Fibroblast of lung (primary cell): ENCODE data around the gene FAM43A. TPM values are rescaled to one million over a fixed set of nuclear protein-coding genes. Genes with fewer than 3 reads are reported as not detected.

Source experiments
- DNase-seq, 2 donors: peaks; one replicate each; pipeline versions ENCODE4 v3.0.0 to v3.0.0-alpha.2; 2010; ENCODE audit warnings: low read depth in 2 of 2
- H2AFZ ChIP-seq: 2 replicates; pipeline ENCODE4 v1.5.1; 2012; ENCODE audit warnings: low read length, control low read depth, inconsistent platforms
- H3K27ac ChIP-seq: 2 replicates; pipeline ENCODE4 v1.5.1; 2011; ENCODE audit warnings: low read length, control low read depth; ENCODE audit not compliant: insufficient read depth
- H3K27me3 ChIP-seq: 2 replicates; pipeline ENCODE4 v1.5.1; 2011; ENCODE audit warnings: mild to moderate bottlenecking, low read length; ENCODE audit not compliant: control insufficient read depth, insufficient read depth
- H3K36me3 ChIP-seq: 2 replicates; pipeline ENCODE4 v1.5.1; 2011; ENCODE audit warnings: low read length; ENCODE audit not compliant: control insufficient read depth, insufficient read depth
- H3K4me1 ChIP-seq: 2 replicates; pipeline ENCODE4 v1.5.1; 2011; ENCODE audit warnings: low read length; ENCODE audit not compliant: control insufficient read depth, insufficient read depth; ENCODE audit errors: extremely low read depth
- H3K4me2 ChIP-seq: 2 replicates; pipeline ENCODE4 v1.5.1; 2011; ENCODE audit warnings: low read length, control low read depth; ENCODE audit not compliant: insufficient read depth; ENCODE audit errors: extremely low read depth
- H3K4me3 ChIP-seq, 4 experiments: fragments of 200-600 bp in 1 of 4; sonication (generic) in 1 of 4; replicated peaks in 1 of 4; 2 replicates each; pipeline ENCODE4 v1.5.1; 2011 to 2016; ENCODE audit warnings: low read length in 4 of 4, low read depth in 3 of 4, mild to moderate bottlenecking in 3 of 4, control low read depth in 2 of 4, inconsistent platforms in 1 of 4, mixed read lengths in 1 of 4; ENCODE audit not compliant: insufficient read depth in 1 of 4; ENCODE audit errors: control extremely low read depth in 1 of 4
- H3K79me2 ChIP-seq: 2 replicates; pipeline ENCODE4 v1.5.1; 2012; ENCODE audit warnings: mild to moderate bottlenecking, low read length, inconsistent platforms; ENCODE audit not compliant: control insufficient read depth, insufficient read depth
- H3K9ac ChIP-seq: 2 replicates; pipeline ENCODE4 v1.5.1; 2011; ENCODE audit warnings: mild to moderate bottlenecking, low read length, control low read depth; ENCODE audit not compliant: insufficient read depth
- H3K9me3 ChIP-seq: 2 replicates; pipeline ENCODE4 v1.5.1; 2012; ENCODE audit warnings: low read depth, low read length; ENCODE audit not compliant: control insufficient read depth, insufficient read depth
- H4K20me1 ChIP-seq: 2 replicates; pipeline ENCODE4 v1.5.1; 2011; ENCODE audit warnings: low read length; ENCODE audit not compliant: control insufficient read depth, insufficient read depth; ENCODE audit errors: extremely low read depth
- EZH2 ChIP-seq: IDR thresholded peaks from 2 replicates; pipeline ENCODE4 v1.5.1; 2012; ENCODE audit warnings: low read length, control low read depth, mild to moderate bottlenecking; ENCODE audit errors: missing control alignments
- polyA plus RNA-seq, 2 donors: library from polyadenylated mRNA; depleted of rRNA in 1 of 2; stranded (reverse) in 1 of 2; unstranded in 1 of 2; fragments of >200 nt; gene quantifications; 2 replicates each; pipeline ENCODE4 v1.2.1, GENCODE V29; 2011 to 2012; ENCODE audit warnings: missing spikeins in 1 of 2
- total RNA-seq: library from RNA; depleted of rRNA; stranded (reverse); fragments of >200 nt; gene quantifications from 2 replicates; pipeline ENCODE4 v1.2.1, GENCODE V29; 2014
- TF ChIP-seq, protein P1 (sequence below), 2 donors: IDR thresholded peaks in 1 of 2; conservative IDR thresholded peaks in 1 of 2; 1 replicate in 1 of 2; 2 replicates in 1 of 2; pipeline ENCODE4 v1.5.1; 2011 to 2012; ENCODE audit warnings: low read length in 2 of 2, control low read depth in 1 of 2, inconsistent platforms in 1 of 2, low read depth in 1 of 2, mild to moderate bottlenecking in 1 of 2

FAM43A gene
- total and polyA plus RNA-seq, 2 donors (not counting 1 experiment from before 2014, with no cell fraction given): 3.2 to 8.8 TPM

DNA sequence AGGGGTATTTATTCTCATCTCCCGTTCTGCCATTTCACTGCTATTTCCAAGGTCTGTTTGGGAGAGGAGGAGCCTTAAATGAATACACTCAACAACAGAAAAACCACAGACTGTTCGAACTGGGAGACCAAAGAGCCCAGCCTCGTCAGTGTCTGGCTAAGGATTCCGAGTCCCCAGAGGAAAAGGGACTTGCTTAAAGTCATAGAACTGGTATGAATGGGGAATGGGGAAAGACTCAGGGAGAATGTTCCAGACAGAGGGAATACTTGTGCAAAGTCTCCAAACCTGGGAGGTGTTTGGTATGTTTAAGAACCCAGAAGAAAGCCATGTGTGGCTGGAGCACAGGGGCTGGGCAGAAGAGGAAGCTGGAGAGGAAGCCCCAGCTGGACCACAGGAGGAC lies 46.9 kb downstream of the FAM43A start:
- Histone ChIP-seq H2AFZ (no peak overlapping the region), H4K20me1 (no peaks in the 10 kb centered on the region), H3K27ac (no peak overlapping the region), H3K36me3 (no peaks in the 10 kb centered on the region), H3K9ac (no peak overlapping the region), H3K4me1 (no peaks in the 10 kb centered on the region), H3K27me3 (peaks cover 16% of the 10 kb centered on the region), H3K4me3 (no peak overlapping the region), H3K4me2 (no peak overlapping the region), H3K79me2 (no peaks in the 10 kb centered on the region), H3K9me3 (no peaks in the 10 kb centered on the region)
- DNase-seq: no peak
- no peak for TF ChIP-seq EZH2
- TF ChIP-seq, protein P1, sequence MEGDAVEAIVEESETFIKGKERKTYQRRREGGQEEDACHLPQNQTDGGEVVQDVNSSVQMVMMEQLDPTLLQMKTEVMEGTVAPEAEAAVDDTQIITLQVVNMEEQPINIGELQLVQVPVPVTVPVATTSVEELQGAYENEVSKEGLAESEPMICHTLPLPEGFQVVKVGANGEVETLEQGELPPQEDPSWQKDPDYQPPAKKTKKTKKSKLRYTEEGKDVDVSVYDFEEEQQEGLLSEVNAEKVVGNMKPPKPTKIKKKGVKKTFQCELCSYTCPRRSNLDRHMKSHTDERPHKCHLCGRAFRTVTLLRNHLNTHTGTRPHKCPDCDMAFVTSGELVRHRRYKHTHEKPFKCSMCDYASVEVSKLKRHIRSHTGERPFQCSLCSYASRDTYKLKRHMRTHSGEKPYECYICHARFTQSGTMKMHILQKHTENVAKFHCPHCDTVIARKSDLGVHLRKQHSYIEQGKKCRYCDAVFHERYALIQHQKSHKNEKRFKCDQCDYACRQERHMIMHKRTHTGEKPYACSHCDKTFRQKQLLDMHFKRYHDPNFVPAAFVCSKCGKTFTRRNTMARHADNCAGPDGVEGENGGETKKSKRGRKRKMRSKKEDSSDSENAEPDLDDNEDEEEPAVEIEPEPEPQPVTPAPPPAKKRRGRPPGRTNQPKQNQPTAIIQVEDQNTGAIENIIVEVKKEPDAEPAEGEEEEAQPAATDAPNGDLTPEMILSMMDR (conservative IDR thresholded peaks at IDR 0.05 in 1 of 2, IDR thresholded peaks at IDR 0.05 in 1 of 2; ENCODE audit: low read depth in 1 of 2, low read length in 2 of 2): no peak

DNA sequence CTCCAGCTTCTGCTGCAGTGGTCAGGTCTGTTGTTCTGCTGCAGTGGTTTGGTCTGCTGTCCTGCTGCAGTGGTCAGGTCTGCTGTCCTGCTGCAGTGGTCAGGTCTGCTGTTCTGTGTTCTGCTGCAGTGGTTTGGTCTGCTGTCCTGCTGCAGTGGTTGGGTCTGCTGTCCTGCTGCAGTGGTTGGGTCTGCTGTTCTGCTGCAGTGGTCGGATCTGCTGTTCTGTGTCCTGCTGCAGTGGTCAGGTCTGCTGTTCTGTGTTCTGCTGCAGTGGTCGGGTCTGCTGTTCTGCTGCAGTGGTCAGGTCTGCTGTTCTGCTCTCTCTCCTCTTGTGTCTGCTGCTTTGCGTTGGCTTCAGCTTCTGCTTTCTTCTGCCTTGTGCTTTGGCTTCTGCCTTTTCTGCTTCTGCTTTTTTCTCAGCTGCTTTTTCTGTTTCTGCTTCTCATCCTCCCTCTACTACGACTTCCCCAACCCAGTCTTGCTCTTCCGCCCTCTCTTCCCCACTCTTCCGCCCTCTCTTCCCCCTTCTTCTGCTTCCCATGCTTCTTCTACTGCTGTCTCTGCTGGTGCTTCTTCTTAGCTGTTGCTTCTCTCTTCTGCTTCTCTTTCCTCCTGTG lies 50.7 kb downstream of the FAM43A start:
- Histone ChIP-seq H2AFZ (no peak overlapping the region), H4K20me1 (no peaks in the 10 kb centered on the region), H3K27ac (no peak overlapping the region), H3K4me2 (no peak overlapping the region), H3K27me3 (peaks cover 11% of the 10 kb centered on the region), H3K9me3 (no peaks in the 10 kb centered on the region), H3K4me1 (no peaks in the 10 kb centered on the region), H3K79me2 (no peaks in the 10 kb centered on the region), H3K9ac (no peak overlapping the region), H3K4me3 (no peak overlapping the region), H3K36me3 (no peaks in the 10 kb centered on the region)
- DNase-seq: no peak
- TF ChIP-seq EZH2: no peak
- TF ChIP-seq, protein P1 (conservative IDR thresholded peaks at IDR 0.05 in 1 of 2, IDR thresholded peaks at IDR 0.05 in 1 of 2; ENCODE audit: low read depth in 1 of 2, low read length in 2 of 2): no peak

DNA sequence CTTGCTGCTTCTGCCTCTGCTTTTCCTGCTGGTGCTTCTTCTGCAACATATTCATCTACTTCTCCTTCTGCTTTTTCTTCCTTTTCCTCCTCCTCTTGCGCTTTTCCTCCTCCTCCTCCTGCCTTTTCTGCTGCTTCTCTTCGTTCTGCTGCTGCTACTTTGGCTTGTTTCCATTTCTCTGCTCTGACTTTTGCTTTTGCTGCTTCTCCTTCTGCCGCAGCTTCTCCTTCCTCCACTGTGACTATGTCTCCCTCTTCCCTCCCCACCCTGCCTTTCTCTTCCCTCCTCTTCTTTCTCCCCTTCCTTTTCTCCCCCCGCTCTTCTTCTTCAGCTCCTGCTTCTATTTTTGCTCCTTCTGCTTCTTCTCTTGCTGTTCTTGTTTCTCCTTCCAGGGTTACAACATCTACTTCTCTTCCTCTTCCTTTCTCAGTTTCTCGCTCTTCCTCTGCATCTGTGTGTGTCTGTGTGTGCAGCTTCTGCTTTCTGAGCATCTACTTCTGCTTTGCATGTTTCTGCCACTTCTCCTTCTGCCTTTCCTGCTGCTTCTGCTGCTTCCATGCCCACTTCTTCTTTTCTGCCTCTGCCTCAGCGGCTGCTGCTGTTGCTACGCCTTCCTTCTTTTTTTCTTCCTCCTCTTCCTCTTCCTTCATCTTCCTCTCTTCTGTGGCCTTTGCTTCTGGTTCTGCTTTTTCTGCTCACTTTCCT lies 51.4 kb downstream of the FAM43A start:
- Histone ChIP-seq H3K27me3 (peaks cover 11% of the 10 kb centered on the region), H3K27ac (no peak overlapping the region), H3K4me2 (no peak overlapping the region), H3K36me3 (no peaks in the 10 kb centered on the region), H2AFZ (no peak overlapping the region), H3K9me3 (no peaks in the 10 kb centered on the region), H3K9ac (no peak overlapping the region), H3K79me2 (no peaks in the 10 kb centered on the region), H3K4me3 (no peak overlapping the region), H4K20me1 (no peaks in the 10 kb centered on the region), H3K4me1 (no peaks in the 10 kb centered on the region)
- TF ChIP-seq, protein P1 (conservative IDR thresholded peaks at IDR 0.05 in 1 of 2, IDR thresholded peaks at IDR 0.05 in 1 of 2; ENCODE audit: low read depth in 1 of 2, low read length in 2 of 2): no peak
- no peak for TF ChIP-seq EZH2
- DNase-seq: no peak

Other genes starting within 250 kb of the FAM43A start
- 193 and 222 TPM in 2 replicates for gene ATP13A3, start 198.9 kb upstream of the FAM43A start, total RNA-seq
- 169 and 285 TPM in 2 replicates for gene ATP13A3, start 198.9 kb upstream of the FAM43A start, polyA plus RNA-seq
- 9.2 and 14.9 TPM in 2 replicates for gene TMEM44, start 52.5 kb upstream of the FAM43A start, total RNA-seq
- 10.8 and 11.0 TPM in 2 replicates for gene TMEM44, start 52.5 kb upstream of the FAM43A start, polyA plus RNA-seq
- gene LSG1, start 13.7 kb upstream of the FAM43A start, total RNA-seq: 34.7 and 35.3 TPM in 2 replicates
- gene LSG1, start 13.7 kb upstream of the FAM43A start, polyA plus RNA-seq: 27.6 and 34.9 TPM in 2 replicates